Naive thymus-derived CD4-positive, alpha-beta T cell (primary cell): Measurements from ENCODE around the gene TNFRSF6B. TPM values are rescaled to one million over a fixed set of nuclear protein-coding genes. Genes with fewer than 3 reads are reported as not detected.

Source experiments
- ATAC-seq: fragments of 150-1000 bp; cut with Tn5 transposase; 2 replicates; pipeline ENCODE4 v1.10.0; 2021; ENCODE audit warnings: mild to moderate bottlenecking, moderate library complexity
- CTCF ChIA-PET: fragments of 350-600 bp; sonication (Branson Sonifier 250); formaldehyde crosslinking; loops from one replicate; lab custom pipeline; 2021; ENCODE audit warnings: antibody characterized with exemption; lab: Charles Lee
- POLR2A ChIA-PET: fragments of 350-600 bp; sonication (Branson Sonifier 250); formaldehyde crosslinking; loops from one replicate; lab custom pipeline; 2021; ENCODE audit warnings: antibody characterized with exemption, inconsistent platforms; lab: Charles Lee
- DNase-seq, 9 donors: peaks; one replicate each; pipeline versions ENCODE4 v3.0.0 to v3.0.0-alpha.2; 2020 to 2022; ENCODE audit warnings: mixed read lengths in 1 of 9
- H3K27ac ChIP-seq: one replicate; pipeline ENCODE4 v1.7.0; 2013; ENCODE audit warnings: mild to moderate bottlenecking, low read depth, low read length, moderate library complexity
- H3K27me3 ChIP-seq, 2 donors: one replicate each; pipeline ENCODE4 v1.7.0; 2013; ENCODE audit warnings: low read length in 2 of 2, mild to moderate bottlenecking in 2 of 2, moderate library complexity in 2 of 2; ENCODE audit not compliant: control insufficient read depth in 2 of 2, insufficient read depth in 2 of 2
- H3K36me3 ChIP-seq, 3 experiments: 1 replicate in 2 of 3; 2 replicates in 1 of 3; pipeline ENCODE4 v1.7.0; 2013; ENCODE audit warnings: low read length in 3 of 3, mild to moderate bottlenecking in 3 of 3, moderate library complexity in 1 of 3; ENCODE audit not compliant: insufficient read depth in 3 of 3, control insufficient read depth in 2 of 3
- H3K4me1 ChIP-seq, 2 donors: one replicate each; pipeline ENCODE4 v1.7.0; 2013; ENCODE audit warnings: low read length in 2 of 2, mild to moderate bottlenecking in 2 of 2, moderate library complexity in 1 of 2; ENCODE audit not compliant: control insufficient read depth in 2 of 2, insufficient read depth in 2 of 2
- H3K4me3 ChIP-seq: 2 replicates; pipeline ENCODE4 v1.7.0; 2013; ENCODE audit warnings: mild to moderate bottlenecking, low read length
- H3K9me3 ChIP-seq, 3 experiments: 1 replicate in 2 of 3; 2 replicates in 1 of 3; pipeline ENCODE4 v1.7.0; 2013; ENCODE audit warnings: low read length in 3 of 3; ENCODE audit not compliant: control insufficient read depth in 2 of 3
- H3K27ac Mint-ChIP-seq, 9 donors: one replicate each; pipeline ENCODE4 v1.8.0; 2020 to 2022; ENCODE audit warnings: mixed read lengths in 9 of 9, mild to moderate bottlenecking in 8 of 9, moderate library complexity in 5 of 9, inconsistent platforms in 2 of 9
- H3K27me3 Mint-ChIP-seq, 5 donors: one replicate each; pipeline ENCODE4 v1.8.0; 2021 to 2022; ENCODE audit warnings: mixed read lengths in 5 of 5, mild to moderate bottlenecking in 1 of 5
- H3K36me3 Mint-ChIP-seq, 5 donors: one replicate each; pipeline ENCODE4 v1.8.0; 2020 to 2022; ENCODE audit warnings: mixed read lengths in 5 of 5, mild to moderate bottlenecking in 3 of 5, inconsistent platforms in 1 of 5
- H3K4me1 Mint-ChIP-seq, 7 donors: one replicate each; pipeline ENCODE4 v1.8.0; 2020 to 2022; ENCODE audit warnings: mixed read lengths in 7 of 7, mild to moderate bottlenecking in 3 of 7, inconsistent platforms in 1 of 7
- H3K4me3 Mint-ChIP-seq, 10 donors: one replicate each; pipeline ENCODE4 v1.8.0; 2020 to 2022; ENCODE audit warnings: mild to moderate bottlenecking in 10 of 10, mixed read lengths in 10 of 10, moderate library complexity in 6 of 10, inconsistent platforms in 2 of 10
- H3K9me3 Mint-ChIP-seq, 11 donors: one replicate each; pipeline ENCODE4 v1.8.0; 2020 to 2022; ENCODE audit warnings: mixed read lengths in 11 of 11, mild to moderate bottlenecking in 4 of 11, inconsistent platforms in 1 of 11, moderate library complexity in 1 of 11
- intact Hi-C, 2 donors: fragments of 100-400 bp; cut with micrococcal nuclease; formaldehyde crosslinking; loops; one replicate each; pipeline ENCODE4 v1.15.1; 2023
- polyA plus RNA-seq, 2 donors: library from polyadenylated mRNA; unstranded; fragments of 300-500 nt; fragmentation: Illumina TruSeq; gene quantifications; one replicate each; pipeline ENCODE4 v1.2.3, GENCODE V29; 2021
- total RNA-seq, 6 experiments: library from RNA in 5 of 6; stranded (reverse) in 5 of 6; gene quantifications; 1 replicate in 5 of 6; 2 replicates in 1 of 6; pipeline ENCODE4 v1.2.3 and lab custom pipeline; 2021 to 2026

The TNFRSF6B gene
- total and polyA plus RNA-seq, 7 experiments from 2014 or later, result 0.22 to 0.74 TPM; not detected in 5

DNA sequence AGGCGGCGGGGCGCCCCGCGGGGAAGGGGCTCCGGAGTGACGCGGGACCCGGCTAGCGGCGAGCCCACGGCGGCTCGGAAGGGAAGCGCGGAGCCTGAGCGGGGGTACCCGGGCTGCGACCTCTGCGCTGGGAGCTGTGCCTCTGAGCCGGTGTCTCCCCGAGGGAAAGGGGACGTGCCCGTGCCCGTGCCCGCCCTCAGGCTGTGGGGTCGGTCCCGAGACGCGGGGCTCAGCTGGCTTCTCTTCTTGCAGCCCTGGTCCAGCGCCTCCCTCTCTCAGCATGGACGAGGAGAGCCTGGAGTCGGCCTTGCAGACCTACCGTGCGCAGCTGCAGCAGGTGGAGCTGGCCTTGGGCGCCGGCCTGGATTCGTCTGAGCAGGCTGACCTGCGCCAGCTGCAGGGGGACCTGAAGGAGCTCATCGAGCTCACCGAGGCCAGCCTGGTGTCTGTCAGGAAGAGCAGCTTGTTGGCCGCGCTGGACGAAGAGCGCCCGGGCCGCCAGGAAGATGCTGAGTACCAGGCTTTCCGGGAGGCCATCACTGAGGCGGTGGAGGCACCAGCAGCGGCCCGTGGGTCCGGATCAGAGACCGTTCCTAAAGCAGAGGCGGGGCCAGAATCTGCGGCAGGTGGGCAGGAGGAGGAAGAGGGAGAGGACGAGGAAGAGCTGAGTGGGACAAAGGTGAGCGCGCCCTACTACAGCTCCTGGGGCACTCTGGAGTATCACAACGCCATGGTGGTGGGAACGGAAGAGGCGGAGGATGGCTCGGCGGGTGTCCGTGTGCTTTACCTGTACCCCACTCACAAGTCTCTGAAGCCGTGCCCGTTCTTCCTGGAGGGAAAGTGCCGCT lies 12.1 kb downstream of the TNFRSF6B start:
- Histone ChIP-seq H3K27me3 (no peaks in the 10 kb centered on the region), H3K4me3 (peak overlapping the region; percentile 91), H3K27ac (peak overlapping the region; percentile 81), H3K4me1 (peaks cover 22 to 30% of the 10 kb centered on the region in 2 donors), H3K9me3 (no peaks in the 10 kb centered on the region), H3K36me3 (peaks cover 0 to 69% (median 27%) of the 10 kb centered on the region in 3 experiments)
- H3K9me3 Mint-ChIP-seq, result peaks cover 0 to 5% (median 0%) of the 10 kb centered on the region in 11 donors
- H3K36me3 Mint-ChIP-seq, result peaks cover 15 to 44% (median 26%) of the 10 kb centered on the region in 5 donors
- ATAC-seq (no peak), DNase-seq (peak in 1 of 9 donors; percentile 11)
- ChIA-PET CTCF (interaction anchor here (0.6 to 2.7 kb wide), 10 partner anchors 28 to 272 kb away, joined by 3 to 27 read pairs (median 4); partner anchors contain the start of genes LIME1, PRPF6, PTK6 and SLC2A4RG), POLR2A (interaction anchor here (0.5 to 5.1 kb wide), 19 partner anchors 11 to 371 kb away, joined by 3 to 137 read pairs (median 5); partner anchors contain the start of genes GMEB2, LIME1, OPRL1 and PPDPF)
- no peaks in the 10 kb centered on the region for H3K27me3 Mint-ChIP-seq
- intact Hi-C loops, result loop anchor here (5.0 kb wide), 7 partner anchors 34 to 414 kb away; partner anchors contain the start of genes GMEB2 (in 1 of the 2), PTK6 (in 1 of the 2) and TCEA2 (in 1 of the 2)
- peak overlapping the region; percentile 70 to 91 (median 78) for H3K4me3 Mint-ChIP-seq
- peak overlapping the region; percentile 39 to 88 (median 49) for H3K27ac Mint-ChIP-seq
- H3K4me1 Mint-ChIP-seq, result peaks cover 34 to 65% (median 46%) of the 10 kb centered on the region in 7 donors

DNA sequence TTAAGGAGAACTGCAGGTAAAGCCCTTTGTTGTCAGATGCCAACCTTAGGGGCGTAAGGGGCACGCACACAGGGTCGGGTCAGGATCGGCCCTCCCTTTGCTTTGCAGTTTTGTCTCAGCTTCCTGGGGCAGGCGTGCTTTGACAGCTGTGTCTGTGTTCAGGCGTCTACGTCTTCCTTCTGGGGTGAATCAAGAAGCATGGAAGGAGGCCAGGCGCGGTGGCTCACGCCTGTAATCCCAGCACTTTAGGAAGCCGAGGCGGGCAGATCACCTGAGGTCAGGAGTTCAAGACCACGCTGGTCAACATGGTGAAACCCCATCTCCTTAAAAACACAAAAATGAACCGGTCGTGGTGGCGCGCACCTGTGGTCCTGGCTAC lies 12.7 kb downstream of the TNFRSF6B start:
- H3K4me3 Mint-ChIP-seq, result peak overlapping the region; percentile 70 to 91 (median 78)
- H3K27me3 Mint-ChIP-seq, result no peaks in the 10 kb centered on the region
- ChIA-PET CTCF (no interaction called here), POLR2A (interaction anchor here (3.2 to 5.1 kb wide), 2 partner anchors 28 to 42 kb away, joined by 14 to 137 read pairs; partner anchors contain the start of genes LIME1 and SLC2A4RG)
- Histone ChIP-seq H3K36me3 (peaks cover 0 to 65% (median 27%) of the 10 kb centered on the region in 3 experiments), H3K27me3 (no peaks in the 10 kb centered on the region), H3K9me3 (peaks cover 0 to under 1% (median 0%) of the 10 kb centered on the region in 3 experiments), H3K27ac (peak overlapping the region; percentile 81), H3K4me3 (peak overlapping the region; percentile 91), H3K4me1 (peaks cover 22 to 30% of the 10 kb centered on the region in 2 donors)
- H3K27ac Mint-ChIP-seq, result peak overlapping the region in 7 of 9 donors; percentile 38 to 69 (median 51)
- ATAC-seq (no peak), DNase-seq (no peak)
- peaks cover 15 to 47% (median 30%) of the 10 kb centered on the region in 5 donors for H3K36me3 Mint-ChIP-seq
- peaks cover 0 to 7% (median 2%) of the 10 kb centered on the region in 11 donors for H3K9me3 Mint-ChIP-seq
- H3K4me1 Mint-ChIP-seq, result peaks cover 34 to 65% (median 46%) of the 10 kb centered on the region in 7 donors
- intact Hi-C loops, result loop anchor here (5.0 kb wide), 7 partner anchors 33 to 413 kb away; partner anchors contain the start of genes GMEB2 (in 1 of the 2), PTK6 (in 1 of the 2) and TCEA2 (in 1 of the 2)

GRCh38 chr20:63711085-63711645 lies 14.7 kb downstream of the TNFRSF6B start:
- H3K27me3 ChIP-seq, result no peaks in the 10 kb centered on the region
- H3K36me3 ChIP-seq, result peaks cover 0 to 59% (median 10%) of the 10 kb centered on the region in 3 experiments
- no peak overlapping the region for H3K4me3 ChIP-seq
- peaks cover 22 to 28% of the 10 kb centered on the region in 2 donors for H3K4me1 ChIP-seq
- peaks cover 0 to 14% (median 0%) of the 10 kb centered on the region in 3 experiments for H3K9me3 ChIP-seq
- peak overlapping the region; percentile 12 to 90 (median 70) for H3K4me3 Mint-ChIP-seq
- no peak for ATAC-seq
- H3K27me3 Mint-ChIP-seq, result no peaks in the 10 kb centered on the region
- peaks cover 31 to 60% (median 50%) of the 10 kb centered on the region in 7 donors for H3K4me1 Mint-ChIP-seq
- peaks cover 20 to 59% (median 46%) of the 10 kb centered on the region in 5 donors for H3K36me3 Mint-ChIP-seq
- peak overlapping the region in 5 of 9 donors; percentile 17 to 89 (median 78) for H3K27ac Mint-ChIP-seq
- CTCF ChIA-PET, result interaction anchor here (1.4 kb wide), 1 partner anchor 25 kb away, joined by 3 read pairs; the partner anchor contains the start of gene LIME1
- POLR2A ChIA-PET, result interaction anchor here (0.6 to 2.2 kb wide), 4 partner anchors 8 to 29 kb away, joined by 3 to 7 read pairs (median 3); partner anchors contain the start of gene LIME1
- H3K27ac ChIP-seq, result no peak overlapping the region
- DNase-seq, result no peak
- intact Hi-C loops, result no loop called here
- H3K9me3 Mint-ChIP-seq, result peaks cover 0 to 21% (median 12%) of the 10 kb centered on the region in 11 donors

DNA sequence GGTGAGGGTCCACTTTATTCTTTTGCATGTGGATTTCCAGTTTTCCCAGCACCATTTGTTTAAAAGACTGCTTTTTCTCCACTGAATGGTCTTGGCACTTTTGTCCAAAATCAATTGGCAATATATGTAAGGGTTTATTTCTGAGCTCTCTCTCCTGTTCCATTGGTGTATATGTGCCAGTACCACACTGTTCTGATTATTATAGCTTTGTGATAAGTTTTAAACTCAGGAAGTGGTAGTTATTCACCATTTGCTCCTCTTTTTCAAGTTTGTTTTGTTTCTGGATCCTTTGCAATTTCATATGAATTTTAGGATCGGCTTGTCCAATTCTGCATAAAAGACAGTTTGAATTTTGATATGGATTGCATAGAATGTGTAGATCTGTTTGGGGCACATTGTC lies 15.7 kb downstream of the TNFRSF6B start:
- H3K9me3 Mint-ChIP-seq, result peaks cover 0 to 27% (median 13%) of the 10 kb centered on the region in 11 donors
- peak overlapping the region in 4 of 9 donors; percentile 11 to 58 (median 48) for H3K27ac Mint-ChIP-seq
- no peak overlapping the region for H3K27ac ChIP-seq
- peaks cover 0 to 57% (median 5%) of the 10 kb centered on the region in 3 experiments for H3K36me3 ChIP-seq
- H3K4me3 ChIP-seq, result no peak overlapping the region
- peak overlapping the region in 5 of 10 donors; percentile 17 to 52 (median 22) for H3K4me3 Mint-ChIP-seq
- intact Hi-C loops, result no loop called here
- H3K4me1 ChIP-seq, result peaks cover 14 to 18% of the 10 kb centered on the region in 2 donors
- DNase-seq (no peak), ATAC-seq (no peak)
- H3K27me3 Mint-ChIP-seq, result no peaks in the 10 kb centered on the region
- POLR2A ChIA-PET, result interaction anchor here (0.7 to 2.2 kb wide), 3 partner anchors 9 to 24 kb away, joined by 3 to 7 read pairs (median 4); partner anchors contain the start of gene LIME1
- peaks cover 31 to 59% (median 47%) of the 10 kb centered on the region in 7 donors for H3K4me1 Mint-ChIP-seq
- H3K9me3 ChIP-seq, result peaks cover 0 to 14% (median 0%) of the 10 kb centered on the region in 3 experiments
- H3K27me3 ChIP-seq, result no peaks in the 10 kb centered on the region
- peaks cover 20 to 63% (median 50%) of the 10 kb centered on the region in 5 donors for H3K36me3 Mint-ChIP-seq
- CTCF ChIA-PET, result interaction anchor here (0.7 to 1.4 kb wide), 2 partner anchors 24 to 186 kb away, joined by 3 read pairs; partner anchors contain the start of gene LIME1

DNA sequence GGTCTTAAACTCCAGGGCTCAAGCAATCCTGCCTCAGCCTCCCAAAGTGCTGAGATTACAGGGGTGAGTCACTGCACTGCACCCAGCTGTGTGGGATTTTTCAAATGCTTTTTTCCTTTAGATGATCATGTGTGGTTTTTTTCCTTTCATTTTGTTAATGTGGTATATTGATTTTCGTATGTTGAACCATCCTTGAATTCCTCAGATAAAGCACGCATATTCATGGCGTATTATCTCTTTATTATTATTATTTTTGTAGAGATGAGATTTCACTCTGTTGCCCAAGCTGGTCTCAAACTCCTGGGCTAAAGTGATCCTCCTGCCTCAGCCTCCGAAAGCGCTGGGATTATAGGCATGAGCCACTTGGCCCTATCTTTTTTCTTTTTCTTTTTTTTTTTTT lies 18.4 kb downstream of the TNFRSF6B start:
- no peak for ATAC-seq
- no peaks in the 10 kb centered on the region for H3K27me3 ChIP-seq
- no peak overlapping the region for H3K4me3 Mint-ChIP-seq
- H3K36me3 ChIP-seq, result peaks cover 5 to 69% (median 8%) of the 10 kb centered on the region in 3 experiments
- peaks cover 24 to 80% (median 68%) of the 10 kb centered on the region in 5 donors for H3K36me3 Mint-ChIP-seq
- H3K27ac Mint-ChIP-seq, result no peak overlapping the region
- H3K27me3 Mint-ChIP-seq, result no peaks in the 10 kb centered on the region
- no peak overlapping the region for H3K4me3 ChIP-seq
- peaks cover 7 to 8% of the 10 kb centered on the region in 2 donors for H3K4me1 ChIP-seq
- H3K27ac ChIP-seq, result no peak overlapping the region
- POLR2A ChIA-PET, result interaction anchor here (1.7 kb wide), 1 partner anchor 24 kb away, joined by 4 read pairs; no protein-coding TSS in a partner anchor
- intact Hi-C loops, result no loop called here
- peaks cover 0 to 22% (median 0%) of the 10 kb centered on the region in 3 experiments for H3K9me3 ChIP-seq
- DNase-seq, result no peak
- H3K9me3 Mint-ChIP-seq, result peaks cover 2 to 37% (median 17%) of the 10 kb centered on the region in 11 donors
- CTCF ChIA-PET, result no interaction called here
- H3K4me1 Mint-ChIP-seq, result peaks cover 29 to 59% (median 52%) of the 10 kb centered on the region in 7 donors
